Heart left ventricle (tissue), 13 donors: ENCODE results near the gene DENND5A.

Experiments
- CTCF ChIP-seq, 12 donors: fragments of 200-600 bp; sonication (generic) in 4 of 12; IDR thresholded peaks; one replicate each; pipeline versions ENCODE4 v1.5.0 to v1.8.0; 2018 to 2022; ENCODE audit warnings: antibody characterized with exemption in 12 of 12, mild to moderate bottlenecking in 5 of 12
- POLR2A ChIP-seq, 2 donors: fragments of 450-650 bp; IDR thresholded peaks; one replicate each; pipeline ENCODE4 v1.6.1; 2017; ENCODE audit warnings: antibody characterized with exemption in 2 of 2, mild to moderate bottlenecking in 2 of 2, moderate library complexity in 2 of 2
- donor health status: ischemic (EF 13 %, LVEDD 7.1; RV severe dilation, severe dysfunction).
- donor health status: DM: no; HTN: yes; CAD: no.
- donor health status: DM: no; HTN: no; CAD: no.
- donor health status: ischemic (EF 25% LVEDD 6.9; RV normal size, moderate dysfunction).
- donor health status: ischemic (EF 25% LVEDD 5.7; RV mildly dilated, moderate dysfunction).
- donor health status: ischemic (EF 35%, LVEDD 5.7; RV mildly dilated, moderate dysfunction).
- donor health status: nonischemic (EF 11% LVEDD 7.7; RV severe dilation, severe dysfunction).
- donor health status: DM: yes; HTN: yes; CAD: no.
- donor health status: PGD.
- donor health status: ischemic (EF 29% LVEDD 5.4; RV normal size, mild dysfunction).
- donor health status: nonischemic (EF 23%, LVEDD 6.1; RV moderate dilation, normal function).

- TF ChIP-seq CTCF (IDR thresholded peaks at IDR 0.05): no peak
- TF ChIP-seq POLR2A (IDR thresholded peaks at IDR 0.05): no peak
Observed at GRCh38 chr11:9266926-9267325, 1.8 kb upstream of the DENND5A start.
